HG02885 (cell line): ENCODE results near the gene STOM.

ENCODE experiments used
- ATAC-seq: cut with Tn5 transposase; IDR thresholded peaks from one replicate; pipeline ENCODE4 v1.9.1; 2021; ENCODE audit warnings: mild to moderate bottlenecking; ENCODE audit not compliant: unreplicated experiment, poor library complexity

Gene STOM

GRCh38 chr9:121372239-121373010 lies 2.4 kb upstream of the STOM start:
- no peak for ATAC-seq

- ATAC-seq: no peak
These were observed 1.5 kb upstream of the STOM start for GRCh38 chr9:121371495-121372061.

- ATAC-seq: no peak
These were observed 1.3 kb downstream of the STOM start for GRCh38 chr9:121368745-121369144.

GRCh38 chr9:121368138-121368522 lies 1.9 kb downstream of the STOM start:
- ATAC-seq: no peak

GRCh38 chr9:121367306-121368137 lies 2.5 kb downstream of the STOM start:
- no peak for ATAC-seq

GRCh38 chr9:121366611-121367192 lies 3.3 kb downstream of the STOM start:
- no peak for ATAC-seq

- no peak for ATAC-seq
These were observed 4.5 kb downstream of the STOM start for GRCh38 chr9:121365564-121365963.

- no peak for ATAC-seq
These were observed 5.2 kb downstream of the STOM start for GRCh38 chr9:121364886-121365285.

- no peak for ATAC-seq
These were observed 6.0 kb downstream of the STOM start for GRCh38 chr9:121364077-121364476.

- ATAC-seq: no peak
These were observed 6.5 kb downstream of the STOM start for GRCh38 chr9:121363622-121363961.

GRCh38 chr9:121362813-121363621 lies 7.0 kb downstream of the STOM start:
- no peak for ATAC-seq

GRCh38 chr9:121360601-121361374 lies 9.3 kb downstream of the STOM start:
- ATAC-seq: no peak

GRCh38 chr9:121359351-121360294 lies 10.4 kb downstream of the STOM start:
- no peak for ATAC-seq

- no peak for ATAC-seq
These were observed 11.3 kb downstream of the STOM start for GRCh38 chr9:121358751-121359150.

GRCh38 chr9:121357011-121357410 lies 13.0 kb downstream of the STOM start:
- ATAC-seq: no peak

- ATAC-seq: no peak
These were observed 15.3 kb downstream of the STOM start for GRCh38 chr9:121354762-121355161.

- ATAC-seq: no peak
These were observed 15.9 kb downstream of the STOM start for GRCh38 chr9:121354141-121354540.
